OCI-M1 (cell line): ENCODE measurements around the gene ME3.
"Not testable (repeated sequence)": the region's sequence is repeated elsewhere in the genome, so short reads cannot be mapped to it uniquely, and the experiment has no call there.

Experiments used
- DNase-seq: peaks from one replicate; lab custom pipeline; 2025; lab: John Stamatoyannopoulos, UW

ME3 gene

GRCh38 chr11:86620891-86621521 is 51.4 kb downstream of the ME3 start:
- DNase-seq = no peak

- not testable (repeated sequence) for DNase-seq
Observed at GRCh38 chr11:86619428-86619827, 53.0 kb downstream of the ME3 start.

- no peak for DNase-seq
Observed at GRCh38 chr11:86617502-86617901, 54.9 kb downstream of the ME3 start.

GRCh38 chr11:86615487-86615886 is 56.9 kb downstream of the ME3 start:
- no peak for DNase-seq

GRCh38 chr11:86610559-86611341 is 61.7 kb downstream of the ME3 start:
- DNase-seq = no peak

GRCh38 chr11:86608251-86608799 is 64.1 kb downstream of the ME3 start:
- DNase-seq = peak; percentile 98

- DNase-seq = no peak
Observed at GRCh38 chr11:86606836-86607481, 65.5 kb downstream of the ME3 start.

- no peak for DNase-seq
Observed at GRCh38 chr11:86606270-86606835, 66.1 kb downstream of the ME3 start.

- DNase-seq = peak; percentile 72
Observed at GRCh38 chr11:86596861-86597586, 75.4 kb downstream of the ME3 start.

GRCh38 chr11:86595955-86596354 is 76.5 kb downstream of the ME3 start:
- DNase-seq = no peak

GRCh38 chr11:86595451-86595850 is 77.0 kb downstream of the ME3 start:
- peak; percentile 53 for DNase-seq

GRCh38 chr11:86594746-86595145 is 77.7 kb downstream of the ME3 start:
- DNase-seq = no peak

- no peak for DNase-seq
Observed at GRCh38 chr11:86593833-86594232, 78.6 kb downstream of the ME3 start.

GRCh38 chr11:86592659-86593451 is 79.6 kb downstream of the ME3 start:
- DNase-seq = peak; percentile 100

GRCh38 chr11:86592047-86592591 is 80.3 kb downstream of the ME3 start:
- peak; percentile 77 for DNase-seq

- no peak for DNase-seq
Observed at GRCh38 chr11:86591631-86592030, 80.8 kb downstream of the ME3 start.

GRCh38 chr11:86589856-86590589 is 82.4 kb downstream of the ME3 start:
- DNase-seq = peak; percentile 67

GRCh38 chr11:86589204-86589603 is 83.2 kb downstream of the ME3 start:
- DNase-seq = no peak

GRCh38 chr11:86588566-86589090 is 83.8 kb downstream of the ME3 start:
- no peak for DNase-seq
